IMR-90 (cell line): ENCODE results near the gene ARAP1. TPM values are rescaled to one million over a fixed set of nuclear protein-coding genes. Genes with fewer than 3 reads are reported as not detected.

Source experiments
- ATAC-seq: fragments of 200-7000 bp; cut with Tn5 transposase; 2 replicates; pipeline ENCODE4 v1.9.1; 2020; ENCODE audit warnings: low read depth, mild to moderate bottlenecking, moderate library complexity
- BruUV-seq: library from RNA; stranded (reverse); fragments of 400-500 nt; replicated peaks from 2 replicates; lab custom pipeline; 2021; lab: Mats Ljungman, UMichigan
- CTCF ChIA-PET: fragments of 300-600 bp; formaldehyde crosslinking; extraction: SDS; loops from one replicate; lab custom pipeline; 2021; ENCODE audit warnings: antibody characterized with exemption; lab: Yijun Ruan, JAX
- POLR2A ChIA-PET: fragments of 300-600 bp; sonication (Branson Sonifier 250); formaldehyde crosslinking; loops from one replicate; lab custom pipeline; 2022; ENCODE audit warnings: antibody characterized with exemption; ENCODE audit not compliant: unreplicated experiment; lab: Charles Lee
- DNase-seq: peaks from one replicate; pipeline ENCODE4 v3.0.0; 2013
- H2AFZ ChIP-seq: replicated peaks from 2 replicates; pipeline ENCODE3; 2013; ENCODE audit warnings: low read length, mild to moderate bottlenecking; ENCODE audit not compliant: poor library complexity
- H2AK5ac ChIP-seq: 2 replicates; pipeline ENCODE4 v1.6.1; 2013; ENCODE audit warnings: low read depth, low read length, inconsistent platforms
- H2AK9ac ChIP-seq: replicated peaks from 2 replicates; pipeline ENCODE3; 2013; ENCODE audit warnings: mild to moderate bottlenecking, low read depth, low read length, moderate library complexity; ENCODE audit not compliant: poor library complexity
- H2BK120ac ChIP-seq: 2 replicates; pipeline ENCODE4 v1.6.1; 2013; ENCODE audit warnings: low read depth, low read length, inconsistent platforms
- H2BK15ac ChIP-seq: 3 replicates; pipeline ENCODE4 v1.6.1; 2013; ENCODE audit warnings: low read depth, low read length, inconsistent platforms
- H2BK20ac ChIP-seq: 2 replicates; pipeline ENCODE4 v1.6.1; 2013; ENCODE audit warnings: low read depth, mild to moderate bottlenecking, inconsistent platforms, low read length, moderate library complexity
- H2BK5ac ChIP-seq: 2 replicates; pipeline ENCODE4 v1.6.1; 2013; ENCODE audit warnings: mild to moderate bottlenecking, low read depth, low read length, inconsistent platforms; ENCODE audit not compliant: poor library complexity, severe bottlenecking
- H3K14ac ChIP-seq: replicated peaks from 2 replicates; pipeline ENCODE4 v1.6.1; 2013; ENCODE audit warnings: low read depth, low read length, inconsistent platforms
- H3K18ac ChIP-seq: 2 replicates; pipeline ENCODE4 v1.6.1; 2013; ENCODE audit warnings: low read depth, low read length, control low read depth
- H3K23ac ChIP-seq: 2 replicates; pipeline ENCODE4 v1.6.1; 2013; ENCODE audit warnings: low read depth, low read length, inconsistent platforms
- H3K27ac ChIP-seq: 2 replicates; pipeline ENCODE4 v1.5.1; 2013; ENCODE audit warnings: mild to moderate bottlenecking, control low read depth, low read length; ENCODE audit not compliant: insufficient read depth
- H3K27me3 ChIP-seq: 2 replicates; pipeline ENCODE4 v1.6.1; 2013; ENCODE audit warnings: low read length; ENCODE audit not compliant: control insufficient read depth, insufficient read depth
- H3K36me3 ChIP-seq: 2 replicates; pipeline ENCODE4 v1.6.1; 2013; ENCODE audit warnings: low read length, mixed read lengths; ENCODE audit not compliant: control insufficient read depth, insufficient read depth
- H3K4ac ChIP-seq: 2 replicates; pipeline ENCODE4 v1.6.1; 2013; ENCODE audit warnings: low read depth, low read length, inconsistent platforms
- H3K4me1 ChIP-seq: 2 replicates; pipeline ENCODE4 v1.6.1; 2013; ENCODE audit warnings: low read length, mixed read lengths; ENCODE audit not compliant: control insufficient read depth, insufficient read depth
- H3K4me2 ChIP-seq: 2 replicates; pipeline ENCODE4 v1.6.1; 2013; ENCODE audit warnings: low read depth, mild to moderate bottlenecking, control low read depth, low read length, moderate library complexity
- H3K4me3 ChIP-seq: 2 replicates; pipeline ENCODE4 v1.5.1; 2013; ENCODE audit warnings: low read depth, mild to moderate bottlenecking, control low read depth, low read length, moderate library complexity; ENCODE audit not compliant: insufficient read depth
- H3K56ac ChIP-seq: 2 replicates; pipeline ENCODE4 v1.6.1; 2013; ENCODE audit warnings: low read length, inconsistent platforms; ENCODE audit not compliant: insufficient read depth; ENCODE audit errors: extremely low read depth
- H3K79me1 ChIP-seq, 2 experiments: 2 replicates each; pipeline ENCODE4 v1.6.1; 2013; ENCODE audit warnings: low read length in 2 of 2, inconsistent platforms in 1 of 2, low read depth in 1 of 2
- H3K9ac ChIP-seq: 2 replicates; pipeline ENCODE4 v1.6.1; 2013; ENCODE audit warnings: low read depth, low read length, control low read depth
- H3K9me1 ChIP-seq: 2 replicates; pipeline ENCODE4 v1.6.1; 2013; ENCODE audit warnings: low read length, inconsistent platforms; ENCODE audit not compliant: insufficient read depth
- H3K9me3 ChIP-seq: 2 replicates; pipeline ENCODE4 v1.6.1; 2013; ENCODE audit warnings: low read length; ENCODE audit not compliant: control insufficient read depth, insufficient read depth
- H4K20me1 ChIP-seq: 2 replicates; pipeline ENCODE4 v1.6.1; 2013; ENCODE audit warnings: low read length, inconsistent platforms; ENCODE audit not compliant: insufficient read depth
- H4K5ac ChIP-seq: 2 replicates; pipeline ENCODE4 v1.6.1; 2013; ENCODE audit warnings: mild to moderate bottlenecking, low read depth, low read length, control low read depth
- H4K8ac ChIP-seq, 2 experiments: 2 replicates each; pipeline ENCODE4 v1.6.1; 2013; ENCODE audit warnings: low read depth in 2 of 2, low read length in 2 of 2, control low read depth in 1 of 2, inconsistent platforms in 1 of 2
- H4K91ac ChIP-seq: 2 replicates; pipeline ENCODE4 v1.6.1; 2013; ENCODE audit warnings: low read depth, low read length, inconsistent platforms; ENCODE audit not compliant: insufficient read depth
- MAZ ChIP-seq: IDR thresholded peaks from 2 replicates; pipeline ENCODE4 v1.6.1; 2012; ENCODE audit warnings: low read depth, mild to moderate bottlenecking, low read length, improper control_type of control experiment, moderate library complexity, borderline replicate concordance
- MXI1 ChIP-seq: IDR thresholded peaks from 2 replicates; pipeline ENCODE4 v1.6.1; 2012; ENCODE audit warnings: low read depth, mild to moderate bottlenecking, low read length, moderate library complexity, borderline replicate concordance
- RAD21 ChIP-seq: IDR thresholded peaks from 2 replicates; pipeline ENCODE4 v1.6.1; 2012; ENCODE audit warnings: low read length, improper control_type of control experiment
- SMC3 ChIP-seq: fragments of 150-350 bp; IDR thresholded peaks from 2 replicates; pipeline ENCODE4 v1.6.1; 2016; ENCODE audit warnings: low read depth, mild to moderate bottlenecking, antibody characterized with exemption, low read length, moderate library complexity
- WGBS, 2 experiments: methylation state at CpG; one replicate each; pipeline versions ENCODE4 v1.1.5 to v1.1.7; 2013; ENCODE audit warnings: missing lambda C conversion rate in 2 of 2; ENCODE audit not compliant: insufficient read length in 1 of 2; ENCODE audit errors: extremely low coverage in 2 of 2; 5-methylcytosine and 5-hydroxymethylcytosine counted together
- dilution Hi-C: fragments of 300-500 bp; cut with HindIII; formaldehyde crosslinking; loops from one replicate; pipeline ENCODE4 v1.14.3; 2018; ENCODE audit warnings: low sequenced_read_pairs; ENCODE audit not compliant: unreplicated experiment
- in situ Hi-C: fragments of 300-500 bp; cut with MboI; formaldehyde crosslinking; loops from 3 replicates; pipeline ENCODE4 v1.14.3; 2019; ENCODE audit warnings: low sequenced_read_pairs, inconsistent platforms, mixed read lengths
- intact Hi-C: fragments of 100-400 bp; cut with micrococcal nuclease; formaldehyde crosslinking; loops from 2 replicates; pipeline ENCODE4 v1.10.0; 2022
- polyA plus RNA-seq, 3 experiments: library from polyadenylated mRNA; depleted of rRNA; stranded (reverse); fragments of >200 nt; gene quantifications; 2 replicates each; pipeline ENCODE4 v1.2.3, GENCODE V29; 2012; ENCODE audit warnings: low replicate concordance in 1 of 3
- total RNA-seq: library from RNA; depleted of rRNA; stranded (reverse); fragments of >200 nt; gene quantifications from 2 replicates; pipeline ENCODE4 v1.2.3, GENCODE V29; 2012
- TF ChIP-seq, protein P1 (sequence below): conservative IDR thresholded peaks from 2 replicates; pipeline ENCODE4 v1.5.1; 2012; ENCODE audit warnings: mild to moderate bottlenecking, low read depth, low read length, improper control_type of control experiment

The ARAP1 gene
- total and polyA plus RNA-seq, 2 of the 4 experiments (the other 2 are of a cell fraction), result 37.6 to 63.1 TPM

GRCh38 chr11:72683782-72684200, 68.4 kb downstream of the ARAP1 start:
- dilution Hi-C loops, result no loop called here
- no TSS peak for BruUV-seq

More at GRCh38 chr11:72683782-72684200, 68.4 kb downstream of the ARAP1 start:
- Histone ChIP-seq H2BK20ac (no peak overlapping the region), H4K5ac (no peak overlapping the region), H3K23ac (no peak overlapping the region), H3K4me2 (no peak overlapping the region), H4K20me1 (peaks cover 45% of the 10 kb centered on the region), H4K91ac (no peak overlapping the region), H3K27ac (no peak overlapping the region), H3K56ac (no peak overlapping the region), H3K9me1 (no peaks in the 10 kb centered on the region), H2BK15ac (no peak overlapping the region), H3K4me3 (no peak overlapping the region), H2AFZ (peak overlapping the region; percentile 40), H4K8ac (no peak overlapping the region), H3K27me3 (peaks cover 8% of the 10 kb centered on the region; the same call in 1 of the 2 replicates), H3K79me1 (no peaks in the 10 kb centered on the region; a peak in 1 of 4 replicates), H3K14ac (no peak overlapping the region), H3K36me3 (peaks cover 28% of the 10 kb centered on the region), H2AK5ac (no peak overlapping the region), H3K4me1 (peaks cover 2% of the 10 kb centered on the region; the same call in 1 of the 2 replicates), H3K9ac (no peak overlapping the region), H3K18ac (no peak overlapping the region), H2BK120ac (no peak overlapping the region), H2BK5ac (no peak overlapping the region), H2AK9ac (no peak overlapping the region), H3K4ac (no peak overlapping the region), H3K9me3 (no peaks in the 10 kb centered on the region)
- peak; percentile 77 for ATAC-seq
- WGBS, 2 experiments, result 26% methylated on average over 5 of the region's 7 CpGs; no CpG with 5 or more reads in 1 of the 2 experiments
- peak; percentile 56 for TF ChIP-seq SMC3
- peak; percentile 56; the same call in 1 of the 2 replicates for TF ChIP-seq MAZ
- TF ChIP-seq, protein P1, sequence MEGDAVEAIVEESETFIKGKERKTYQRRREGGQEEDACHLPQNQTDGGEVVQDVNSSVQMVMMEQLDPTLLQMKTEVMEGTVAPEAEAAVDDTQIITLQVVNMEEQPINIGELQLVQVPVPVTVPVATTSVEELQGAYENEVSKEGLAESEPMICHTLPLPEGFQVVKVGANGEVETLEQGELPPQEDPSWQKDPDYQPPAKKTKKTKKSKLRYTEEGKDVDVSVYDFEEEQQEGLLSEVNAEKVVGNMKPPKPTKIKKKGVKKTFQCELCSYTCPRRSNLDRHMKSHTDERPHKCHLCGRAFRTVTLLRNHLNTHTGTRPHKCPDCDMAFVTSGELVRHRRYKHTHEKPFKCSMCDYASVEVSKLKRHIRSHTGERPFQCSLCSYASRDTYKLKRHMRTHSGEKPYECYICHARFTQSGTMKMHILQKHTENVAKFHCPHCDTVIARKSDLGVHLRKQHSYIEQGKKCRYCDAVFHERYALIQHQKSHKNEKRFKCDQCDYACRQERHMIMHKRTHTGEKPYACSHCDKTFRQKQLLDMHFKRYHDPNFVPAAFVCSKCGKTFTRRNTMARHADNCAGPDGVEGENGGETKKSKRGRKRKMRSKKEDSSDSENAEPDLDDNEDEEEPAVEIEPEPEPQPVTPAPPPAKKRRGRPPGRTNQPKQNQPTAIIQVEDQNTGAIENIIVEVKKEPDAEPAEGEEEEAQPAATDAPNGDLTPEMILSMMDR, result peak; percentile 77
- peak; percentile 76 for TF ChIP-seq RAD21
- TF ChIP-seq MXI1, result no peak
- ChIA-PET POLR2A (no interaction called here), CTCF (interaction anchor here (0.5 to 1.3 kb wide), 6 partner anchors 31 to 188 kb away, joined by 3 to 4 read pairs (median 3); partner anchors contain the start of gene STARD10)
- DNase-seq, result peak; percentile 19
- in situ Hi-C loops (loop anchor here (5.0 kb wide), 1 partner anchor 96 kb away; no protein-coding TSS in a partner anchor), intact Hi-C loops (loop anchor here (1.0 kb wide), 2 partner anchors 98 to 212 kb away; no protein-coding TSS in a partner anchor)
